PFSK-1 (cell line): ENCODE data around the gene NDUFAF3.

Source experiments
- POLR2AphosphoS5 ChIP-seq: IDR thresholded peaks from 2 replicates; pipeline ENCODE4 v1.6.1; 2012; ENCODE audit warnings: low read depth, mild to moderate bottlenecking, control low read depth, low read length, moderate library complexity
- SIN3A ChIP-seq: IDR thresholded peaks from 2 replicates; pipeline ENCODE4 v1.6.1; 2012; ENCODE audit warnings: mild to moderate bottlenecking, low read length, moderate library complexity, borderline replicate concordance; ENCODE audit not compliant: insufficient read depth
- TAF1 ChIP-seq: IDR thresholded peaks from 2 replicates; pipeline ENCODE4 v1.6.1; 2012; ENCODE audit warnings: low read length, control low read depth, borderline replicate concordance; ENCODE audit not compliant: insufficient read depth

- TF ChIP-seq TAF1 (no peak), POLR2AphosphoS5 (no peak), SIN3A (no peak)
Measured at GRCh38 chr3:49005998-49006397, 15.9 kb upstream of the NDUFAF3 start.
